GM21515 (cell line): ENCODE data around the gene TBC1D10B.

Experiments
- ATAC-seq: cut with Tn5 transposase; IDR thresholded peaks from one replicate; pipeline ENCODE4 v1.9.1; 2021; ENCODE audit not compliant: unreplicated experiment

The TBC1D10B gene

GRCh38 chr16:30370456-30371247 lies at the start of gene TBC1D10B:
TSS of gene TBC1D10B (minus strand) at chr16:30370494. CDS start at chr16:30370183, 311 bp downstream.
- ATAC-seq, result peak; percentile 73

- ATAC-seq, result no peak
Observed at GRCh38 chr16:30418350-30419181, 48.3 kb upstream of the TBC1D10B start.

- peak; percentile 72 for ATAC-seq
Observed at GRCh38 chr16:30417529-30418349, 47.4 kb upstream of the TBC1D10B start.

- ATAC-seq, result no peak
Observed at GRCh38 chr16:30416624-30417528, 46.6 kb upstream of the TBC1D10B start.

- ATAC-seq, result no peak
Observed at GRCh38 chr16:30416047-30416603, 45.8 kb upstream of the TBC1D10B start.

- ATAC-seq, result no peak
Observed at GRCh38 chr16:30414159-30414558, 43.9 kb upstream of the TBC1D10B start.

GRCh38 chr16:30413112-30413806 lies 43.0 kb upstream of the TBC1D10B start:
- ATAC-seq, result no peak

GRCh38 chr16:30409125-30410060 lies 39.1 kb upstream of the TBC1D10B start:
- ATAC-seq, result no peak

GRCh38 chr16:30407804-30408534 lies 37.7 kb upstream of the TBC1D10B start:
- ATAC-seq, result no peak

- peak; percentile 68 for ATAC-seq
Observed at GRCh38 chr16:30407102-30407803, 37.0 kb upstream of the TBC1D10B start, which contains the start of gene ZNF771. TSS of gene ZNF771 (plus strand) at chr16:30407606. CDS start at chr16:30408054, 448 bp downstream.

GRCh38 chr16:30406795-30407101 lies 36.5 kb upstream of the TBC1D10B start:
- ATAC-seq, result peak; percentile 23

- ATAC-seq, result no peak
Observed at GRCh38 chr16:30401768-30402425, 31.6 kb upstream of the TBC1D10B start.

GRCh38 chr16:30399435-30400186 lies 29.3 kb upstream of the TBC1D10B start:
- no peak for ATAC-seq

GRCh38 chr16:30398661-30399434 lies 28.6 kb upstream of the TBC1D10B start:
- no peak for ATAC-seq
